Vagina (tissue), 2 donors: Measurements from ENCODE around the gene TCN2. TPM values are rescaled to one million over a fixed set of nuclear protein-coding genes. Genes with fewer than 3 reads are reported as not detected.

ENCODE experiments used
- DNase-seq, 2 donors: peaks; one replicate each; pipeline ENCODE4 v3.0.0-alpha.2; 2017; ENCODE audit errors: extremely low spot score in 2 of 2
- H3K27ac ChIP-seq: fragments of 200-600 bp; sonication (generic); one replicate; pipeline ENCODE4 v1.5.1; 2019
- H3K27me3 ChIP-seq: fragments of 200-600 bp; sonication (generic); one replicate; pipeline ENCODE4 v1.5.1; 2019
- H3K36me3 ChIP-seq, 2 donors: fragments of 200-600 bp; sonication (generic); one replicate each; pipeline ENCODE4 v1.5.1; 2017 to 2019
- H3K4me1 ChIP-seq: fragments of 200-600 bp; sonication (generic); one replicate; pipeline ENCODE4 v1.5.1; 2019
- H3K4me3 ChIP-seq, 2 donors: fragments of 200-600 bp; sonication (generic); 1 replicate in 1 of 2; 2 replicates in 1 of 2; pipeline ENCODE4 v1.5.1; 2016 to 2019
- H3K9me3 ChIP-seq: fragments of 200-600 bp; sonication (generic); one replicate; pipeline ENCODE4 v1.5.1; 2019
- POLR2A ChIP-seq, 2 donors: fragments of 450-650 bp; IDR thresholded peaks; one replicate each; pipeline ENCODE4 v1.6.1; 2017; ENCODE audit warnings: antibody characterized with exemption in 2 of 2, mild to moderate bottlenecking in 2 of 2, moderate library complexity in 2 of 2
- POLR2AphosphoS5 ChIP-seq, 2 donors: sonication (generic); formaldehyde crosslinking; IDR thresholded peaks; one replicate each; pipeline ENCODE4 v1.9.0; 2017; ENCODE audit warnings: antibody characterized with exemption in 2 of 2, mild to moderate bottlenecking in 2 of 2, low read depth in 1 of 2; ENCODE audit not compliant: insufficient read depth in 1 of 2
- intact Hi-C: fragments of 100-400 bp; cut with DNase I; formaldehyde crosslinking; loops from one replicate; pipeline ENCODE4 v1.15.1; 2023
- total RNA-seq: library from RNA; depleted of rRNA; stranded (reverse); fragments of >200 nt; gene quantifications from one replicate; pipeline ENCODE4 v1.2.3, GENCODE V29; 2016
- TF ChIP-seq, protein P1 (sequence below), 3 experiments: fragments of 450-650 bp in 2 of 3; fragments of 200-600 bp in 1 of 3; sonication (generic) in 1 of 3; IDR thresholded peaks; one replicate each; pipeline ENCODE4 v1.5.1; 2017 to 2019; ENCODE audit warnings: antibody characterized with exemption in 3 of 3, mild to moderate bottlenecking in 2 of 3, moderate library complexity in 2 of 3

Gene TCN2
- total RNA-seq, 1 donor from 2014 or later, result 20.4 TPM

GRCh38 chr22:30580896-30581295, 26.1 kb upstream of the TCN2 start:
- intact Hi-C loops, result no loop called here
- TF ChIP-seq POLR2AphosphoS5 (IDR thresholded peaks at IDR 0.05; ENCODE audit: insufficient read depth in 1 of 2, low read depth in 1 of 2) (no peak), POLR2A (IDR thresholded peaks at IDR 0.05) (no peak)
- TF ChIP-seq, protein P1, sequence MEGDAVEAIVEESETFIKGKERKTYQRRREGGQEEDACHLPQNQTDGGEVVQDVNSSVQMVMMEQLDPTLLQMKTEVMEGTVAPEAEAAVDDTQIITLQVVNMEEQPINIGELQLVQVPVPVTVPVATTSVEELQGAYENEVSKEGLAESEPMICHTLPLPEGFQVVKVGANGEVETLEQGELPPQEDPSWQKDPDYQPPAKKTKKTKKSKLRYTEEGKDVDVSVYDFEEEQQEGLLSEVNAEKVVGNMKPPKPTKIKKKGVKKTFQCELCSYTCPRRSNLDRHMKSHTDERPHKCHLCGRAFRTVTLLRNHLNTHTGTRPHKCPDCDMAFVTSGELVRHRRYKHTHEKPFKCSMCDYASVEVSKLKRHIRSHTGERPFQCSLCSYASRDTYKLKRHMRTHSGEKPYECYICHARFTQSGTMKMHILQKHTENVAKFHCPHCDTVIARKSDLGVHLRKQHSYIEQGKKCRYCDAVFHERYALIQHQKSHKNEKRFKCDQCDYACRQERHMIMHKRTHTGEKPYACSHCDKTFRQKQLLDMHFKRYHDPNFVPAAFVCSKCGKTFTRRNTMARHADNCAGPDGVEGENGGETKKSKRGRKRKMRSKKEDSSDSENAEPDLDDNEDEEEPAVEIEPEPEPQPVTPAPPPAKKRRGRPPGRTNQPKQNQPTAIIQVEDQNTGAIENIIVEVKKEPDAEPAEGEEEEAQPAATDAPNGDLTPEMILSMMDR (IDR thresholded peaks at IDR 0.05), result no peak
- Histone ChIP-seq H3K4me1 (peaks cover 3% of the 10 kb centered on the region), H3K27me3 (no peaks in the 10 kb centered on the region), H3K27ac (no peak overlapping the region), H3K9me3 (no peaks in the 10 kb centered on the region), H3K36me3 (peaks cover 10 to 99% of the 10 kb centered on the region in 2 donors), H3K4me3 (no peak overlapping the region)
- no peak for DNase-seq

DNA sequence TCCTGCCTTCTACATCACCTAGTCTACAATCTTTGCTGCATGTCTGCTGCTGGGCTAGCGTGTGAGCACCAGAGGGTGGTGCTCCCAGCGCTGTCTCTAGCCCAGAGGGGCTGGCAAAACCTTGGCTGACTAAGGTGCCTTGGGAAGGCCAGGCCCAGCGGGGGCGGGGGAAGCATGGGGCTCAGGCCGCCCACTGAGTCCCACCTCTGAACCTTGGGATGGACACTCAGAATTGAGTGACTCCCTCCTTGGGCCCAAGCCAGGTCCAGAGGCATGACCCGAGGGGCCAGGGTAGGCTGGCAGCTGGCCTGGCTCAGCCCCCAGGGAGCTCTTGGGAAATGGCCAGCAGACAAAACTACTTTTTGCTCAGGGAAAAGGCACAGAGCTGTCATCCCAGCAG, 24.9 kb upstream of the TCN2 start:
- H3K4me1 ChIP-seq, result no peaks in the 10 kb centered on the region
- no peaks in the 10 kb centered on the region for H3K9me3 ChIP-seq
- no peak overlapping the region for H3K4me3 ChIP-seq
- no peak for DNase-seq
- H3K27me3 ChIP-seq, result no peaks in the 10 kb centered on the region
- peaks cover 10 to 99% of the 10 kb centered on the region in 2 donors for H3K36me3 ChIP-seq
- intact Hi-C loops, result no loop called here
- no peak overlapping the region for H3K27ac ChIP-seq
- TF ChIP-seq POLR2AphosphoS5 (IDR thresholded peaks at IDR 0.05; ENCODE audit: insufficient read depth in 1 of 2, low read depth in 1 of 2), result no peak
- TF ChIP-seq, protein P1 (IDR thresholded peaks at IDR 0.05), result no peak
- no peak for TF ChIP-seq POLR2A (IDR thresholded peaks at IDR 0.05)

GRCh38 chr22:30582788-30583545, 24.0 kb upstream of the TCN2 start:
- no peaks in the 10 kb centered on the region for H3K27me3 ChIP-seq
- H3K27ac ChIP-seq, result no peak overlapping the region
- no peaks in the 10 kb centered on the region for H3K9me3 ChIP-seq
- intact Hi-C loops, result no loop called here
- no peak for DNase-seq
- peaks cover 10 to 100% of the 10 kb centered on the region in 2 donors for H3K36me3 ChIP-seq
- H3K4me3 ChIP-seq, result no peak overlapping the region
- TF ChIP-seq POLR2AphosphoS5 (IDR thresholded peaks at IDR 0.05; ENCODE audit: insufficient read depth in 1 of 2, low read depth in 1 of 2) (no peak), POLR2A (IDR thresholded peaks at IDR 0.05) (no peak)
- TF ChIP-seq, protein P1 (IDR thresholded peaks at IDR 0.05), result no peak
- H3K4me1 ChIP-seq, result no peaks in the 10 kb centered on the region

DNA sequence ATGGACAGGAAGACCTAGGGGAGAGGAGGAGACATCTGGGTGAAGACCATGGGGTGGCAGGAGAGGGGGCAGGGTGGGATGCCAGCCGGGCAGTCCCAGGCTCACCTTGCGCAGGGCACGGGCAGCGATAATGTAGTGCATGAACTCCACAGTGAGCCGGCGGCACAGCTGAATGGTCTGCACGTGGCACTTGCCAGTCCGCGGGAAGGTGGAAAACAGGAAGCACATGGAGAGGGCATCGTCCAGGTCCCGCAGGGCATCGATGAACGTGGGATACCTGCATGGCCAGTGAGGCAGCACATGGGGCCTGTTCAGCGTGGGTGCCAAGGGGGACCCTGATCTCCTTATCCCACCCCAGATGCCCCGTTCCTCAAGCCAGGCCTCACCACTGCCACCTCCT, 22.5 kb upstream of the TCN2 start:
- TF ChIP-seq, protein P1 (IDR thresholded peaks at IDR 0.05), result no peak
- TF ChIP-seq POLR2A (IDR thresholded peaks at IDR 0.05), result no peak
- no peak for TF ChIP-seq POLR2AphosphoS5 (IDR thresholded peaks at IDR 0.05; ENCODE audit: insufficient read depth in 1 of 2, low read depth in 1 of 2)
- peaks cover 9 to 97% of the 10 kb centered on the region in 2 donors for H3K36me3 ChIP-seq
- intact Hi-C loops, result no loop called here

DNA sequence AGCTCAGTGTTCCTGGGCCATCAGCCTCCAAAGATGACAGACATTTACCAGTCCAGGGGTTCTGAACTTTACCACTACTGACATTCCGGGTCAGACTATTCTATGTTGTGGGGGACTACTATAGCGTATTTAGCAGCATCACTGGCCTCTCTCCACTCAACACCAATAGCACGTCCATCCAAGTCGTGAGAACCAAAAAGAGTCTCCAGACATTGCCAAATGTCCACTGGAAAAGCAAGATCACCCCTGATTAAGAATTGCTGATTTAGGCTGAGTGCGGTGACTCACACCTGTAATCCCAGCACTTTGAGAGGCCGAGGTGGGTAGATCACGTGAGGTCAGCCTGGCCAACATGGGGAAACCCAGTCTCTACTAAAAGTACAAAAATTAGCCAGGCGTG, 20.6 kb upstream of the TCN2 start:
- TF ChIP-seq, protein P1 (IDR thresholded peaks at IDR 0.05), result no peak
- intact Hi-C loops, result no loop called here
- Histone ChIP-seq H3K27me3 (no peaks in the 10 kb centered on the region), H3K4me3 (no peak overlapping the region), H3K27ac (no peak overlapping the region), H3K9me3 (no peaks in the 10 kb centered on the region), H3K4me1 (peaks cover 18% of the 10 kb centered on the region), H3K36me3 (peaks cover 0 to 77% of the 10 kb centered on the region in 2 donors)
- no peak for DNase-seq

More for the DNA sequence above, 22.5 kb upstream of the TCN2 start:
- no peak for DNase-seq
- H3K27me3 ChIP-seq, result no peaks in the 10 kb centered on the region
- no peaks in the 10 kb centered on the region for H3K9me3 ChIP-seq
- no peak overlapping the region for H3K27ac ChIP-seq
- H3K4me1 ChIP-seq, result no peaks in the 10 kb centered on the region
- H3K4me3 ChIP-seq, result no peak overlapping the region
